NCI-H2081 (cell line): ENCODE measurements around the gene TMEM117.

Experiments used
- DNase-seq, 2 experiments: peaks; one replicate each; lab custom pipeline; 2025; lab: John Stamatoyannopoulos, UW

The TMEM117 gene

GRCh38 chr12:43964033-43964432 is 128.2 kb downstream of the TMEM117 start:
- no peak for DNase-seq

GRCh38 chr12:43964961-43965360 is 129.1 kb downstream of the TMEM117 start:
- DNase-seq, result peak in 1 of 2 experiments; percentile 51

GRCh38 chr12:43965899-43966298 is 130.0 kb downstream of the TMEM117 start:
- no peak for DNase-seq

- no peak for DNase-seq
Measured at GRCh38 chr12:43968736-43969135, 132.9 kb downstream of the TMEM117 start.

- no peak for DNase-seq
Measured at GRCh38 chr12:43969882-43970281, 134.0 kb downstream of the TMEM117 start.

GRCh38 chr12:43973385-43973784 is 137.5 kb downstream of the TMEM117 start:
- DNase-seq, result no peak

GRCh38 chr12:43973993-43974392 is 138.1 kb downstream of the TMEM117 start:
- DNase-seq, result no peak

- DNase-seq, result no peak
Measured at GRCh38 chr12:43976027-43976426, 140.1 kb downstream of the TMEM117 start.

- no peak for DNase-seq
Measured at GRCh38 chr12:43978556-43978955, 142.7 kb downstream of the TMEM117 start.

GRCh38 chr12:43979450-43979849 is 143.6 kb downstream of the TMEM117 start:
- DNase-seq, result no peak

- DNase-seq, result no peak
Measured at GRCh38 chr12:43980627-43981191, 144.8 kb downstream of the TMEM117 start.

GRCh38 chr12:43981726-43982125 is 145.8 kb downstream of the TMEM117 start:
- DNase-seq, result no peak

GRCh38 chr12:43982544-43982943 is 146.7 kb downstream of the TMEM117 start:
- no peak for DNase-seq

GRCh38 chr12:43988838-43989560 is 153.1 kb downstream of the TMEM117 start:
- DNase-seq, result no peak

- no peak for DNase-seq
Measured at GRCh38 chr12:43992856-43993255, 157.0 kb downstream of the TMEM117 start.

- peak; percentile 52 to 59 for DNase-seq
Measured at GRCh38 chr12:44000309-44000952, 164.6 kb downstream of the TMEM117 start.

GRCh38 chr12:44002607-44003006 is 166.7 kb downstream of the TMEM117 start:
- DNase-seq, result no peak

- no peak for DNase-seq
Measured at GRCh38 chr12:44003721-44004120, 167.8 kb downstream of the TMEM117 start.

- DNase-seq, result peak; percentile 57 to 78
Measured at GRCh38 chr12:44015333-44015941, 179.6 kb downstream of the TMEM117 start.

- no peak for DNase-seq
Measured at GRCh38 chr12:44017216-44017615, 181.3 kb downstream of the TMEM117 start.

- DNase-seq, result peak in 1 of 2 experiments; percentile 2
Measured at GRCh38 chr12:44019118-44019517, 183.2 kb downstream of the TMEM117 start.

- no peak for DNase-seq
Measured at GRCh38 chr12:44020555-44020954, 184.7 kb downstream of the TMEM117 start.

GRCh38 chr12:44021471-44021971 is 185.6 kb downstream of the TMEM117 start:
- no peak for DNase-seq
